IgD-negative memory B cell (primary cell): ENCODE measurements around the gene ANKRD17. TPM values are rescaled to one million over a fixed set of nuclear protein-coding genes. Genes with fewer than 3 reads are reported as not detected.
A peak's percentile ranks its signal among the peaks of the same experiment; 100 is the strongest.
"Not testable (repeated sequence)": the region's sequence is repeated elsewhere in the genome, so short reads cannot be mapped to it uniquely, and the experiment has no call there.

Experiments
- H3K27ac Mint-ChIP-seq, 3 donors: one replicate each; pipeline ENCODE4 v1.8.0; 2020 to 2022; ENCODE audit warnings: mild to moderate bottlenecking in 3 of 3, mixed read lengths in 3 of 3, moderate library complexity in 1 of 3
- H3K27me3 Mint-ChIP-seq: one replicate; pipeline ENCODE4 v1.8.0; 2021; ENCODE audit warnings: mixed read lengths
- H3K36me3 Mint-ChIP-seq: one replicate; pipeline ENCODE4 v1.8.0; 2020; ENCODE audit warnings: mild to moderate bottlenecking, mixed read lengths
- H3K4me1 Mint-ChIP-seq, 3 donors: one replicate each; pipeline ENCODE4 v1.8.0; 2020 to 2022; ENCODE audit warnings: mixed read lengths in 3 of 3, mild to moderate bottlenecking in 1 of 3
- H3K4me3 Mint-ChIP-seq, 4 donors: one replicate each; pipeline ENCODE4 v1.8.0; 2020 to 2022; ENCODE audit warnings: mild to moderate bottlenecking in 4 of 4, mixed read lengths in 4 of 4, moderate library complexity in 3 of 4
- H3K9me3 Mint-ChIP-seq, 3 donors: one replicate each; pipeline ENCODE4 v1.8.0; 2020 to 2021; ENCODE audit warnings: mixed read lengths in 3 of 3, mild to moderate bottlenecking in 1 of 3
- polyA plus RNA-seq: library from polyadenylated mRNA; unstranded; fragments of 300-500 nt; fragmentation: Illumina TruSeq; gene quantifications from one replicate; pipeline ENCODE4 v1.2.3, GENCODE V29; 2021

The ANKRD17 gene
- polyA plus RNA-seq, 1 donor from 2014 or later, result 9.6 TPM

- peaks cover 6% of the 10 kb centered on the region for H3K36me3 Mint-ChIP-seq
- H3K4me1 Mint-ChIP-seq, result peaks cover 5 to 13% (median 7%) of the 10 kb centered on the region in 3 donors
- H3K9me3 Mint-ChIP-seq, result no peaks in the 10 kb centered on the region
- no peak overlapping the region for H3K4me3 Mint-ChIP-seq
- peak overlapping the region in 1 of 3 donors; percentile 58 for H3K27ac Mint-ChIP-seq
- no peaks in the 10 kb centered on the region for H3K27me3 Mint-ChIP-seq
These were observed 26.8 kb downstream of the ANKRD17 start for GRCh38 chr4:73231518-73232487.

- no peak overlapping the region for H3K4me3 Mint-ChIP-seq
- peaks cover 6% of the 10 kb centered on the region for H3K36me3 Mint-ChIP-seq
- no peaks in the 10 kb centered on the region for H3K27me3 Mint-ChIP-seq
- H3K9me3 Mint-ChIP-seq, result no peaks in the 10 kb centered on the region
- peak overlapping the region in 2 of 3 donors; percentile 29 to 58 for H3K27ac Mint-ChIP-seq
- peaks cover 5 to 13% (median 7%) of the 10 kb centered on the region in 3 donors for H3K4me1 Mint-ChIP-seq
These were observed 27.6 kb downstream of the ANKRD17 start for GRCh38 chr4:73230865-73231517.

GRCh38 chr4:73228800-73229199, 29.8 kb downstream of the ANKRD17 start:
- not testable (repeated sequence) for H3K4me3 Mint-ChIP-seq, H3K9me3 Mint-ChIP-seq, H3K27ac Mint-ChIP-seq, H3K27me3 Mint-ChIP-seq, H3K36me3 Mint-ChIP-seq
- H3K4me1 Mint-ChIP-seq, result peaks cover 18 to 26% (median 19%) of the 10 kb centered on the region in 3 donors

- H3K4me3 Mint-ChIP-seq, result peak overlapping the region in 2 of 4 donors; percentile 34 to 76
- no peaks in the 10 kb centered on the region for H3K9me3 Mint-ChIP-seq
- no peaks in the 10 kb centered on the region for H3K27me3 Mint-ChIP-seq
- peaks cover 4% of the 10 kb centered on the region for H3K36me3 Mint-ChIP-seq
- H3K27ac Mint-ChIP-seq, result peak overlapping the region in 2 of 3 donors; percentile 49 to 89
- H3K4me1 Mint-ChIP-seq, result peaks cover 23 to 28% (median 23%) of the 10 kb centered on the region in 3 donors
These were observed 33.7 kb downstream of the ANKRD17 start for GRCh38 chr4:73224886-73225285.

GRCh38 chr4:73223258-73223650, 35.3 kb downstream of the ANKRD17 start:
- Mint-ChIP-seq H3K4me3 (no peak overlapping the region), H3K27ac (no peak overlapping the region)

GRCh38 chr4:73222466-73223257, 35.9 kb downstream of the ANKRD17 start:
- Mint-ChIP-seq H3K36me3 (peaks cover 7% of the 10 kb centered on the region), H3K9me3 (no peaks in the 10 kb centered on the region), H3K27ac (no peak overlapping the region), H3K4me1 (peaks cover 27 to 35% (median 32%) of the 10 kb centered on the region in 3 donors), H3K4me3 (no peak overlapping the region), H3K27me3 (no peaks in the 10 kb centered on the region)

More at GRCh38 chr4:73223258-73223650, 35.3 kb downstream of the ANKRD17 start:
- Mint-ChIP-seq H3K9me3 (no peaks in the 10 kb centered on the region), H3K36me3 (peaks cover 7% of the 10 kb centered on the region), H3K27me3 (no peaks in the 10 kb centered on the region), H3K4me1 (peaks cover 26 to 35% (median 32%) of the 10 kb centered on the region in 3 donors)

- Mint-ChIP-seq H3K27me3 (no peaks in the 10 kb centered on the region), H3K4me3 (peak overlapping the region in 2 of 4 donors; percentile 35 to 65), H3K27ac (no peak overlapping the region), H3K4me1 (peaks cover 29 to 37% (median 35%) of the 10 kb centered on the region in 3 donors), H3K36me3 (peaks cover 10% of the 10 kb centered on the region), H3K9me3 (no peaks in the 10 kb centered on the region)
These were observed 36.9 kb downstream of the ANKRD17 start for GRCh38 chr4:73221734-73222133.

- Mint-ChIP-seq H3K4me3 (no peak overlapping the region), H3K36me3 (peaks cover 10% of the 10 kb centered on the region), H3K4me1 (peaks cover 29 to 42% (median 35%) of the 10 kb centered on the region in 3 donors), H3K27ac (no peak overlapping the region), H3K27me3 (no peaks in the 10 kb centered on the region), H3K9me3 (no peaks in the 10 kb centered on the region)
These were observed 37.8 kb downstream of the ANKRD17 start for GRCh38 chr4:73220815-73221214.

- no peaks in the 10 kb centered on the region for H3K27me3 Mint-ChIP-seq
- H3K9me3 Mint-ChIP-seq, result no peaks in the 10 kb centered on the region
- peaks cover 18 to 29% (median 21%) of the 10 kb centered on the region in 3 donors for H3K4me1 Mint-ChIP-seq
- H3K4me3 Mint-ChIP-seq, result no peak overlapping the region
- H3K36me3 Mint-ChIP-seq, result peaks cover 10% of the 10 kb centered on the region
- peak overlapping the region in 1 of 3 donors; percentile 31 for H3K27ac Mint-ChIP-seq
These were observed 44.5 kb downstream of the ANKRD17 start for GRCh38 chr4:73213916-73214653.

GRCh38 chr4:73212982-73213730, 45.4 kb downstream of the ANKRD17 start:
- Mint-ChIP-seq H3K4me3 (no peak overlapping the region), H3K27me3 (no peaks in the 10 kb centered on the region), H3K27ac (no peak overlapping the region)

GRCh38 chr4:73211968-73212367, 46.6 kb downstream of the ANKRD17 start:
- H3K4me1 Mint-ChIP-seq, result peaks cover 11 to 40% (median 20%) of the 10 kb centered on the region in 3 donors
- H3K9me3 Mint-ChIP-seq, result peaks cover 0 to 4% (median 0%) of the 10 kb centered on the region in 3 donors
- H3K4me3 Mint-ChIP-seq, result no peak overlapping the region
- peaks cover 3% of the 10 kb centered on the region for H3K36me3 Mint-ChIP-seq
- H3K27ac Mint-ChIP-seq, result peak overlapping the region in 1 of 3 donors; percentile 35
- no peaks in the 10 kb centered on the region for H3K27me3 Mint-ChIP-seq

More at GRCh38 chr4:73212982-73213730, 45.4 kb downstream of the ANKRD17 start:
- H3K9me3 Mint-ChIP-seq, result no peaks in the 10 kb centered on the region
- peaks cover 4% of the 10 kb centered on the region for H3K36me3 Mint-ChIP-seq
- H3K4me1 Mint-ChIP-seq, result peaks cover 14 to 36% (median 20%) of the 10 kb centered on the region in 3 donors

GRCh38 chr4:73208376-73208775, 50.2 kb downstream of the ANKRD17 start:
- Mint-ChIP-seq H3K4me1 (peaks cover 17 to 43% (median 31%) of the 10 kb centered on the region in 3 donors), H3K27me3 (no peaks in the 10 kb centered on the region), H3K4me3 (no peak overlapping the region), H3K9me3 (peaks cover 0 to 4% (median 0%) of the 10 kb centered on the region in 3 donors), H3K27ac (no peak overlapping the region), H3K36me3 (peaks cover 8% of the 10 kb centered on the region)

- H3K4me3 Mint-ChIP-seq, result peak overlapping the region in 1 of 4 donors; percentile 1
These were observed 52.4 kb downstream of the ANKRD17 start for GRCh38 chr4:73206236-73206635.

More at GRCh38 chr4:73206236-73206635, 52.4 kb downstream of the ANKRD17 start:
- peak overlapping the region in 2 of 3 donors; percentile 11 to 71 for H3K27ac Mint-ChIP-seq
- peaks cover 17 to 43% (median 34%) of the 10 kb centered on the region in 3 donors for H3K4me1 Mint-ChIP-seq
- no peaks in the 10 kb centered on the region for H3K27me3 Mint-ChIP-seq
- peaks cover 0 to 15% (median 2%) of the 10 kb centered on the region in 3 donors for H3K9me3 Mint-ChIP-seq
- H3K36me3 Mint-ChIP-seq, result peaks cover 15% of the 10 kb centered on the region
